Measurements from ENCODE around the gene TOB2.

The TOB2 gene

DNA sequence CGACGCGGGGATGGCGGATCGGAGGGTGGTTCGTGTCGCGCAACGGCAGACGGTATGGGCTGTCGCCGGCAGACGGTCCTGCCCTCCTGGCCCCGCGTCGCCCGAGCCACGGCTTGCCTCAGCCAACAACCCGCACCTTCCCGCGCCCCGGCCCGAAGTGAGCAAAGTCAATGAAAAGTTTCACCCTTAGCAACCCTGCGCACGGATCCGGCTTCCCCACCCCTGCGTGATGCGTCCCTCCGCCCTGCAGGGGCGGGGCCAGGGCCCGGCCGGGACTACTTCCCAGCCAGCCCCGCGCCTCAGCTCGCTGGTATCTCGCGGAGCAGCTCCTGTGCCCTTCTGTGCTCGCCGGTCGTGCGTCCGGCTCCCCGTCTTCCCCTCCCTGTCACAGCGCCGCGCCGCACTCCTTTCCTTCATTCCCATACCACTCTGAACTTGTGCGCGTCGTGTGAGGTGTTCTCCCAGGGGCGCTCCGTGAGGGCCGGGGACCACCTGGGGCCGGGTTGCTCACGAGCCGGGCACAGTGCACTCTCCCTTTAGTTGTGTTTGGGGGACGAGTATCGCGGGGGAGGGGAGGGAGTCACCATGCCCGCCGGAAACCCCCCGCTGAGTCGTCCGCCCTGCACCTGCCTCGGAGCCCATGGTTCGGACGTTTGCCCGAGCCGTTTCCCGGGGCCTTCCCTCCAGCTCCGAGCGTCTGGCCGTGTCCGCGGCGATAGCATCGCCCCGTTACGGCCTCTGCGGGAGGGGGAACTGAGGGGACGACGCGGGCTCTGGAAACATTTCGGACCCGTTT lies at the start of gene TOB2:
TSS of gene TOB2 (minus strand) at position 163 of the 796 bp plus-strand sequence. CDS start 9,456 bp downstream, outside the sequence.
- DNase-seq, result peak; percentile 95

GRCh38 chr22:41491374-41492100 lies 44.9 kb upstream of the TOB2 start:
- no peak for DNase-seq

DNA sequence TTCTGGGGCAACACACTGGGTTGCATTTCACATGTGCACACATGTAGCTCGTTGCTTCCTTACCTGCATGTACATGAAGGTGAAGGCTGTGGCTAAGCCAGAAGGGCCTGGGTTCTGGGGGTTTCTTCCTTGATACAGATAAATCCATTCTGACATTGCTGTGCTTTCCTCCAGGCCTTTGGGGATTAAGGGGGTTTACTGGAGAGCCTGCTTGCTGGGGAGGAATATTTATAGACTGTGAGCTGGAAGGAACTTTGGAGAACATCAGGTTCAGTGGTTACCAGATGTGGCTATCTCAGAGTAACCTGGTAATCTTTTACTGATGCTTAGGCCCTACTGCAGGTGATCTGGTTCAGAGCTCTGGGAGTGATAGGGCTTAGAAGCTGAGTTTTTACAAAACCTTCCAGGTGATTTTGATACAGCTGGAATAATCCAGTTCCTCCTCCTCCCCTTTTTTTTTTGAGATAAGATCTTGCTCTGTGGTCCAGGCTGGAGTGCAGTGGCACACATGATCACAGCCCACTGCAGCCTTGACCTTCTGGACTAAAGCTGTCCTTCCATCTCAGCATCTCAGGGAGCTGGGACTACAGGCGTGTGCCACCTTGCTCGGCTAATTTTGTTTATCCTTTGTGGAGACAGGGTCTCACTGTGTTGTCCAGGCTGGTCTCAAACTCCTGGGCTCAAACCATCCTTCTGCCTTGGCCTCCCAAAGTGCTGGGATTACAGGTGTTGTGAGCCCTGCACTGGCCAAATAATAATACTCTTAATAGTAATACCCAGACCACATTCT lies 42.2 kb upstream of the TOB2 start:
- DNase-seq, result no peak

DNA sequence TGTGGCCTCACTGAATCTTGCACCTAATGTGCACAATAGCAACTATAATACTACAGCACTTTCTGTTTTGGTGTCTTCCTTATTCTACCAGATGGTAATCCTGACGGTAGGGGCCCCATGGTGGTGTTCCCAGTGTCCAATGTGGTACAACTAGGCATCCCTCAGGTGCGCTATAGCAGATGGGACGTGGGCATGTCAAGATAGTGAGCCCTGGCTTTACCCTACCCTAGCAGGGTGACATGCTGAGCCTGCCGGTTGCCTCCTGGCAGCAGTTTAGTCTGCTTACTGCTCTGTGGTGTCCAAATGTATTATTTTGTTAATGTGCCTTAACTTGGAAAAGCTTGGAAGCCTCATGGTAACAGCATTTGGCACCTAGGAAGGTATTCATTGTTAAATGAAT lies 41.5 kb upstream of the TOB2 start:
- no peak for DNase-seq

DNA sequence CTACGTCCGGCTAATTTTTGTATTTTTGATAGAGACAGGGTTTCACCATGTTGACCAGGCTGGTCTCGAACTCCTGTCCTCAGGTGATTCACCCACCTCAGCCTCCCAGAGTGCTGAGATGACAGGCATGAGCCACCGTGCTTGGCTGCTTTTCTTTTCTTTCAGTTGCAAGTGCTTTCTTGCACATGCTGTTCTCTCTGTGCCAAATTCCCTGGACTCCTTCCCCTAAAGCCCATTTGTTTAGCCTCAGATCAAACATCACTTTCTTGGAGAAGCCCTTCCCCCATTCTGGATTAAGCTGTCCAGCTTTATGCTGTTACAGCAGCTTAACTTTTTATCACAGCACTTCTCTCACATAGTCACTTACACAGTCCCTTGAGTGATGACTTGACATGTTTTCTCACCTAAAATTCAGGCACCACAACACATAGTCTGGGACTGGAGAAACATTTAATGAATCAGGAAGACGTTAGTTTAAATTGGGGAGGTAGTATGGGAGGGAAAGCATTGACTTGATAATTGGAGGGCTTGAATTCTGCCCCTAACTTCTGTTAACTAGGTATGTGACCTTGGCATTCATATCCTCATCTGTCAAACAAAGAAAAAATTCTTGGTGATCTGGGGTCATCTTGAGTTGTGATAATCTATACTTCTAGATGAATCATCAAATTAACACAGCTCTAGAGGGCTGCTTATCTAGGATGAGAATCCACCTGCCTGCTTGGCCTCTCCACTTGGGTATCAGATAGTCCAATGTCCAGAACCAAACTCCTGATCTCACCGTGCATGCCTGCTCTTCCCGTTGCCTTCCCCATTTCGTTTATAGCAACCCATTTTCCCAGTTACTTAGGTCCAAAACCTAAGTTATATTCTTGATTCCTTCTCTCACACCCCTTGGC lies 40.7 kb upstream of the TOB2 start:
- no peak for DNase-seq

DNA sequence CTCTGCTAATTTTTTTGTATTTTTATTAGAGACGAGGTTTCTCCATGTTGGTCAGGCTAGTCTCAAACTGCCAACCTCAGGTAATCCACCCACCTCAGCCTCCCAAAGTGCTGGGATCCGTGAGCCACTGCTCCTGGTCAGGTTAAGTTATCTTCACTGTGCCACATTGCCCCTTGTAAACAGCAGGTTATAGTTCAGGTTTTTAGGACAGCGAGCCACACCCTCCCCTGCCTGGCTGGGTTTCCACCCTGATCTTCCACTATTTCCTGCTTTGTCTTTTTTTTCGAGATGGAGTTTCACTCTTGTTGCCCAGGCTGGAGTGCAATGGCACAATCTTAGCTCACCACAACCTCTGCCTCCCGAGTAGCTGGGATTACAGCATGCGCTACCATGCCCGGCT lies 38.4 kb upstream of the TOB2 start:
- DNase-seq, result no peak

DNA sequence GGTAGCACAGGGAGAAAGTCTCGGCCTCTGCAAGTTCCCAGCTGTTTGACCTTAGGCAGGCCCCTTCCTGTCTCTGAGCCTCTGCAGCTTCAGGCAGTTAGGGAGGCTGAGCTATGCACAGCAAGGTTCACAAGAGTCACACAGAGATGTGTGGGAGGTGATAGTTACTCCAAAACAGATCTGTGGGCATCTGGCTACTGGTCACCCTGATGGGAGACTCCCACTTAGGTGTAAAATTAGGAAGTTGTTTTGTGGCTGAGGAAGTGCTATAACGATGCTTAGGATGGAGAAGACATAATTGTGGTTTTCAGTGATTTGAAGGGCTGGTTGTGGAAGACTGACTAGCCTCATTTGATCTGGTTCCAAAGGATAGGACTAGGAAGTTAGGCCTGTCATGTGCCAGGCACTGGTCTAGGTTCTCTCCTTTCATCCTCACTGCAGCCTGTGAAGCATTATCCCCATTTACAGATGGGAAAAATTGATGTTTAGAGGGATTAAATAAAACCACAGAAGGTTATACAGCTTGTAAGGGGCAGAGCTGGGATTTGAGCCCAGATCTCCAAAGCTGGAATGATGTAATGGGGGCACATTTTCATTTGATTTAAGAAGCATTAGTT lies 35.8 kb upstream of the TOB2 start:
- DNase-seq, result no peak

DNA sequence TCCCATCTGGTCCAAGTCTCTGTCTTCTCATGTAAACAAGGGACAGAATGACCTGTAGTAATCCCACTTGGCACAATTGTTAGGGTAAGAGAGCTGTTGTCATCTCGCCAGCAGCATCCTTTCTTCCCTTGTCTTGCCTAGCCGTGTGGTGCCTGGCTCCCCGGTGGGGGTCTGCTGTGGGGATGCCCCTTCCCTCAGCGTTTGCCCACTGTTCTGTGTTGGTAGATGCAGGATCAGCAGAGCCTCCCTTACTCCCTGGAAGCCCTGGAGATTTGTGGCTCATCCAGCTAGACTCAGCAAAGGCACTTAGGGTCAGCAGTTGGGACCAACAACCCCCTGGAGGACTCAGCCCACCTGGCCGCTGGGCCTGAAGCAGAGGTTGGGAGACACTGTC lies 35.3 kb upstream of the TOB2 start:
- DNase-seq, result no peak

- no peak for DNase-seq
These were observed 34.7 kb upstream of the TOB2 start for GRCh38 chr22:41481131-41481830.

GRCh38 chr22:41480397-41480735 lies 33.8 kb upstream of the TOB2 start:
- DNase-seq, result no peak

GRCh38 chr22:41479671-41480396 lies 33.2 kb upstream of the TOB2 start:
- DNase-seq, result no peak

DNA sequence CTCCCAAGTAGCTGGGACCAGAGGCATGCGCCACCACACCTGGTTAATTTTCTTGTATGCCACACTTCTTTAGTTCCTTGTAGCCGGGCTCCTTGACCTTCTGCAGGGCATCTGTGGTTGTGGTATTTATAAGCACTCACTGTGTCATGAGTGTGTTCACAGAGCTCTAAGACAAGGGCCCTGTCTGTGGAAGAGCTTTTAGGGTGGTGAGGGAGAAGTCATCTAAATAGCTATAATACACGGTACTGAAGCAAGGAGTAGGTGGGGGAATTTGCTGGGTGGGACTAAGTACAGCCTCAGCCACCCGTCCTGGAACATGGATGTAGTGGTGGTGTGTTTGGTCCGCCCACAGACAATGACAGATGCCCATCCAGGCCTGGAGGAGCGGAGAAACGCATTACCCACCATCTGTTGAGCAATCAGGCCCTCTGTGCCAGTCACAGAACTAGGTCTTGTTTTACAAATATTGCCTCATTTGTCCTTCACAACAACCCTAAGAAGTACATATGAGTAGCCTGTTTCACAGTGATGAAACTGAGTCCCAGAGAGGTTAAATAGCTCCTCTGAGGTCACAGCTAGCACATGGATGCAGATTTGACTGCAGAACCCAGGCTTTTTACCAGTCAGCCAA lies 32.4 kb upstream of the TOB2 start:
- no peak for DNase-seq

DNA sequence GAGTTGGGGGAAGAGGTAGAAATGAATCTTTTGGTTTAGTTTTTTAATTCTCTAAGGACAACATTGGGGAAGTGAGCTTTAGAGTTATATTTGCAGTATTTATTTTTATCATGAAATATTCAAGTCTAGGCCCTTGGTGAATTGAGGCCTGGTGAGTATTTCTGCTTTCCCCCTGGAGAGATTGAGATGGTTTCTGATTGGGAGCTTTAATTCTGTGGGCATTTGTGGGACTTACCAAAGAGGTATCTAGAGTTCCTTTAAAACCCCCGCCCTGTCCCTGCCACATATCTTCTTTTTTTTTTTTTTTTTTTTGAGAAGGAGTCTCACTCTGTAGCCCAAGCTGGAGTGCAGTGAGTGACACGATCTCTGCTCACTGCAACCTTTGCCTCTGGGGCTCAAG lies 31.9 kb upstream of the TOB2 start:
- no peak for DNase-seq

GRCh38 chr22:41474872-41475451 lies 28.4 kb upstream of the TOB2 start:
- no peak for DNase-seq

DNA sequence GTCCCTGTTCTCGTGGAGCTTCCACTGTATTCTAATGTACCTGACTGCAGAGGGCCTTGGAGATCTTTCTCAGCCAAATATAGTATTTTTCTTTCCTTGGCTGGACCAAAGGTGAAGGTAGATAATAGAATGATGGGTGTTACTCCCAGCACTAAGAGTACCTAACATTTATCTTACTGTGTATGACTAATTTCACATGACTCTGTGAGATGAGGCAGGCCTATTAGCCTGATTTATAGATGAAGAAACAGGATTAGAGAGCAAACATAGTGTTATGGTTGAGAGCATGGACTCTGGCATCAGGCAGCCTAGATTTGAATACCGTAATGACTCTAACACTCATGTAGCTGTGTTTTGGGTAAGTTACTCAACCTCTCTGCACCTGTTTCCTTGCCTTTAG lies 25.0 kb upstream of the TOB2 start:
- no peak for DNase-seq

DNA sequence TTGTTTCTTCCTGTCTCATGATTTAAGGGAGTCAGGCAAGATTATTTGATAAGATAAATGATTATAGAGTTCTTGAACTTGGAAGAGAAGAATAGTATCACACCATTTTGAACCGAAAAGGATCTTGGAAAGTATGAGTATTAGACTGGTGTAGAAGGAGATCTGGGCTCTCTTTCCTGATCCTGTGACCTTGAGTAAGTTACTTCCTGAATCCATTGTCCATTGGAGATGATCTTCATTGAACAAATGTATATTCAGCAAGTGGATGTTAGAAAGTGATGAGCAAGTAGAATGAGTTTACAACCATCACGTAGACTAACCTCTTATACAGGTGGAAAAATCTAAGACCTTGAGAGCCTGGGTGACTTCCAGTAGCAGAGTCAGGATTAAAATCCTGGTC lies 24.3 kb upstream of the TOB2 start:
- DNase-seq, result no peak

GRCh38 chr22:41469218-41469851 lies 22.7 kb upstream of the TOB2 start:
- DNase-seq, result peak; percentile 23

DNA sequence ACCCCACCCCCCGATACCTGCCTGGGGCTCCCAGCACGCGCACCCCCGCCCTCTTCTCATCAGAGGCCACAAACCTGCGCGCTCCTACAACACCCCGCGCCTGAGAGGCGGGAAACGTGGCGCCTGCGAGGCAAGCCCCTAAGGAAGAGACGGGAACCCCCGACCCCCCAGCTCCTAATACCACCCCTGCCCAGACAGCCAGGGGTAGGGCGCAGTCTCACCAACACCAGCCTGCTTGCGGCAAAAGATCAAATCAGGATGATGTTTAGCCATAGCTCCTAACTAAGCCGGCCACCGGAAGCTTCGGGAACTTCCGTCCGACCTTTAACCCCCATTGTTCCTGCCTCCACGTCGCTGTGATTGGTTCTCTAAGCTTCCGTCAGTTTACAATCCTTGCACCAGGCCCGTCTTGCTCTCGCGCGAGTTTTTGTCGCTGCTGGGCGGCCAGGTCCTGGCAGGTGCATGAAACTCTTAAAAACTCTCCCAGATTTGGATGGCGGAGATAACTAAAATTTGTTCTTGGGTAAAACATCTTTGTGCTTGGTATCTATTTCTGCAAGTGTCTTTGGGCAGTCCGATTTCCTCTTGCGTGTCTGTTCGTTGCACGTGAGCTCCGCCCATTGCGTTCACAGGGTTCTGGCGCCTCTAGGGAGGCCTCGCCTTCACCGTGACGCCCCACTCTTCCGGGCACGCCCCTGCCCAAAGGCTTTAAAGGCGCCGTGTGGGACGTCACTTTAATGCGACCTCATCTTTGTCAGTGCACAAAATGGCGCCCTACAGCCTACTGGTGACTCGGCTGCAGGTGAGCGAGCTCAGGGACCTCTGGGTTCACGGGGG lies 22.0 kb upstream of the TOB2 start, which contains the start of the genes ACO2 and PHF5A:
TSS of gene ACO2 (plus strand) at position 737 of the 837 bp plus-strand sequence. CDS start at position 767, 30 bp downstream.
TSS of gene PHF5A (minus strand) at position 312 of the 837 bp plus-strand sequence. CDS start at position 273, 39 bp downstream.
- DNase-seq, result peak; percentile 98

All from CD4-positive, alpha-beta T cell treated with Interleukin-4 for 4 hours (primary cell).